ENCODE measurements around the gene CCDC47. TPM values are rescaled to one million over a fixed set of nuclear protein-coding genes. Genes with fewer than 3 reads are reported as not detected.

Gene CCDC47
- total RNA-seq, 1 experiment from 2014 or later, result 117 TPM

DNA sequence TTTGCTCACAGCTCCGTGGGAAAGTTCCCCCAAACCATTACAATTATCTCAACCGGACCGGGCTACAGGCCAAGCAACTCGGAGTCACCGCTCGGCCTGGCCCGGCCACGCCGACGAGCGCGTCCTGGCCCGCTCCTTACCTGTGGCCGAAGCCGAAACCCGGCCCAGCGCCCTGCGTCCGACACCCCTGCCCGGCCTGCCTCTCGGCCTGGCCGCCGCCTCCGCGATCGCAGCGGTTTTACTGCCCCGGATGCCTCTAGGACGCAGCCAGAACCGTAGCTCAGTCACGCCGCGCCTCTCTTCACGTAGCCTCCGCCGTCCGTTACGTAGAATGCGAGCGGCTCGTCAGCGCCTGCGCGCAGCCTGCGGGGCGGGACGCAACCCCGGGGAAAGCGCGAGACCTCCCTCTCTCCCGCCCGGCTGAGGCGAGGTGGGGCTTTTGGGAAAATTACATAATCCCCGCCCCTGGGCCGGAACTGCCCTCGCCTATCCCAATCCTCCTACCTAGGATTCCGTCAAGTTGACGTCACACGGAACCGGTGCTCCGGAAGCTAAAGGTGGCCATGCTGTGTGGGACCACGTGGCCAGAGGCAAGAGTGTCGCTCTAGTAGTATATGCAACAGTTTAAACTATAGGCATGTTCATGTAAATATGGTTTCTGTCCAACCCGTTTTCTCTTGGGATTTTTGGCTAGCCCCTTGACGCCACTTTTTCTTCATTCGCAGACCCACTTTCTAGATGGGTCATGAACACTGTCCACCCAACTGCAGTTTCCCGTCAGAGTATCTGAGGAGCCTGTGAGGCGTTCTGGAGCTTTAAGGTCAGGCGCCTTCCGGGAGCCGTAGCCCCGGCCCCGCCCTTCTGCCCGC is at the start of gene CCDC47 (continued):
- TF ChIP-seq SRF (IDR thresholded peaks at IDR 0.05; ENCODE audit: low read depth) (peak; percentile 64; the same call in 1 of the 2 replicates), POLR2AphosphoS5 (IDR thresholded peaks at IDR 0.05; ENCODE audit: low read depth, low read length) (peak; percentile 77), EGR1 (IDR thresholded peaks at IDR 0.05; ENCODE audit: low read depth) (peak; percentile 79), EZH2 (IDR thresholded peaks at IDR 0.05) (no peak), RAD21 (IDR thresholded peaks at IDR 0.05; ENCODE audit: low read depth) (no peak), TCF7L2 (IDR thresholded peaks at IDR 0.05; ENCODE audit: borderline replicate concordance, extremely low read depth, insufficient read depth, insufficient read length) (peak; percentile 73), POLR2A (IDR thresholded peaks at IDR 0.05; ENCODE audit: borderline replicate concordance, extremely low read depth, insufficient read depth, insufficient read length) (peak; percentile 69), MAX (IDR thresholded peaks at IDR 0.05) (peak; percentile 100), ZNF274 (IDR thresholded peaks at IDR 0.05; ENCODE audit: low read depth, low read length) (no peak), SIN3A (IDR thresholded peaks at IDR 0.05; ENCODE audit: low read depth) (peak; percentile 91), JUND (IDR thresholded peaks at IDR 0.05) (no peak)

DNA sequence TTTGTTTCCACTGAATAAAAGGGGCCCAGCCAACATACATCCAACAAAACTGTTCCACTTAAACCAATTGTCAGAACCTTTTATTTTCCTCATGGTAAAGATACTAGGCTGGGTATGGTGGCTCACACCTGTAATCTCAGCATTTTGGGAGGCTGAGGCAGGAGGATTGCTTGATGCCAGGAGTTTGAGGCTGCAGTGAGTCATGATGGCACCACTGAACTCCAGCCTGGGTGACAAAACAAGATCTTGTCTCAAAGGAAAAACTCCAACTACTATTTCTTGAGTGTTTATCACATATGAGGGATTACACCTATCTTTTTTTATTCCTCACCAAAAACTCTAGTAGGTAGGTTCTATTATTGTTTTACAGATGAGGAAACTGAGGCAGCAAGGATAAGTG is 49.1 kb upstream of the CCDC47 start:
- H3K9me3 ChIP-seq (ENCODE audit: control insufficient read depth in 1 of 2, insufficient read depth in 1 of 2, low read depth in 1 of 2, low read length in 2 of 2), result no peaks in the 10 kb centered on the region
- no peak overlapping the region for H3K27ac ChIP-seq (ENCODE audit: low read depth, low read length)
- H3K4me3 ChIP-seq (replicated peaks in 1 of 2; ENCODE audit: low read depth in 1 of 2, low read length in 2 of 2), result no peak overlapping the region
- H4K20me1 ChIP-seq (ENCODE audit: insufficient read depth), result peaks cover 8% of the 10 kb centered on the region; the same call in 1 of the 2 replicates
- CTCF ChIA-PET, result no interaction called here
- POLR2A ChIA-PET, result no interaction called here
- no peak overlapping the region for H2AFZ ChIP-seq (ENCODE audit: low read depth, low read length, poor library complexity, severe bottlenecking)
- no peaks in the 10 kb centered on the region for H3K9me2 ChIP-seq (ENCODE audit: insufficient read depth)
- H3K27me3 ChIP-seq (ENCODE audit: insufficient read depth, low read length), result no peaks in the 10 kb centered on the region
- peaks cover 75 to 78% of the 10 kb centered on the region in 2 experiments for H3K36me3 ChIP-seq (ENCODE audit: control insufficient read depth in 1 of 2, insufficient read depth in 2 of 2, low read length in 2 of 2)
- H3K9ac ChIP-seq (ENCODE audit: low read length), result no peak overlapping the region
- H3K79me2 ChIP-seq (ENCODE audit: insufficient read depth, low read length), result peaks cover 82% of the 10 kb centered on the region
- H3K4me1 ChIP-seq (ENCODE audit: control insufficient read depth in 1 of 2, insufficient read depth in 2 of 2, low read length in 2 of 2), result peaks cover 4 to 8% of the 10 kb centered on the region in 2 experiments; a peak in 2 of 4 replicates
- DNase-seq (ENCODE audit: low read depth, low spot score) (no peak), ATAC-seq (no peak)
- RAD21 ChIA-PET (ENCODE audit: low non-redundant PET in 1 of 2, low total read pairs in 2 of 2, uncharacterized antibody in 2 of 2, unreplicated experiment in 2 of 2), result no interaction called here
- BruUV-seq (replicated peaks), result no TSS peak
- intact Hi-C loops (cut with micrococcal nuclease), result no loop called here
- no peak overlapping the region for H3K4me2 ChIP-seq (ENCODE audit: low read length)
- TF ChIP-seq FOSL1 (IDR thresholded peaks at IDR 0.05; ENCODE audit: low read depth) (no peak), CBX3 (IDR thresholded peaks at IDR 0.05; ENCODE audit: low read depth) (no peak), EZH2phosphoT487 (IDR thresholded peaks at IDR 0.05; ENCODE audit: borderline replicate concordance) (no peak), MAX (IDR thresholded peaks at IDR 0.05) (no peak), RAD21 (IDR thresholded peaks at IDR 0.05; ENCODE audit: low read depth) (no peak), EZH2 (IDR thresholded peaks at IDR 0.05) (no peak), POLR2AphosphoS5 (IDR thresholded peaks at IDR 0.05; ENCODE audit: low read depth, low read length) (no peak), SP1 (IDR thresholded peaks at IDR 0.05; ENCODE audit: low read depth) (no peak), ZNF274 (IDR thresholded peaks at IDR 0.05; ENCODE audit: low read depth, low read length) (no peak), JUND (IDR thresholded peaks at IDR 0.05) (no peak), ELF1 (IDR thresholded peaks at IDR 0.05; ENCODE audit: borderline replicate concordance, low read depth) (no peak), CEBPB (IDR thresholded peaks at IDR 0.05; ENCODE audit: low read depth) (no peak), YY1 (IDR thresholded peaks at IDR 0.05; ENCODE audit: extremely low read depth, insufficient replicate concordance, low read depth, low read length) (no peak)
- TF ChIP-seq, protein P1, sequence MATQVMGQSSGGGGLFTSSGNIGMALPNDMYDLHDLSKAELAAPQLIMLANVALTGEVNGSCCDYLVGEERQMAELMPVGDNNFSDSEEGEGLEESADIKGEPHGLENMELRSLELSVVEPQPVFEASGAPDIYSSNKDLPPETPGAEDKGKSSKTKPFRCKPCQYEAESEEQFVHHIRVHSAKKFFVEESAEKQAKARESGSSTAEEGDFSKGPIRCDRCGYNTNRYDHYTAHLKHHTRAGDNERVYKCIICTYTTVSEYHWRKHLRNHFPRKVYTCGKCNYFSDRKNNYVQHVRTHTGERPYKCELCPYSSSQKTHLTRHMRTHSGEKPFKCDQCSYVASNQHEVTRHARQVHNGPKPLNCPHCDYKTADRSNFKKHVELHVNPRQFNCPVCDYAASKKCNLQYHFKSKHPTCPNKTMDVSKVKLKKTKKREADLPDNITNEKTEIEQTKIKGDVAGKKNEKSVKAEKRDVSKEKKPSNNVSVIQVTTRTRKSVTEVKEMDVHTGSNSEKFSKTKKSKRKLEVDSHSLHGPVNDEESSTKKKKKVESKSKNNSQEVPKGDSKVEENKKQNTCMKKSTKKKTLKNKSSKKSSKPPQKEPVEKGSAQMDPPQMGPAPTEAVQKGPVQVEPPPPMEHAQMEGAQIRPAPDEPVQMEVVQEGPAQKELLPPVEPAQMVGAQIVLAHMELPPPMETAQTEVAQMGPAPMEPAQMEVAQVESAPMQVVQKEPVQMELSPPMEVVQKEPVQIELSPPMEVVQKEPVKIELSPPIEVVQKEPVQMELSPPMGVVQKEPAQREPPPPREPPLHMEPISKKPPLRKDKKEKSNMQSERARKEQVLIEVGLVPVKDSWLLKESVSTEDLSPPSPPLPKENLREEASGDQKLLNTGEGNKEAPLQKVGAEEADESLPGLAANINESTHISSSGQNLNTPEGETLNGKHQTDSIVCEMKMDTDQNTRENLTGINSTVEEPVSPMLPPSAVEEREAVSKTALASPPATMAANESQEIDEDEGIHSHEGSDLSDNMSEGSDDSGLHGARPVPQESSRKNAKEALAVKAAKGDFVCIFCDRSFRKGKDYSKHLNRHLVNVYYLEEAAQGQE (IDR thresholded peaks at IDR 0.05; ENCODE audit: low read depth), result no peak
- TF ChIP-seq, protein P2, sequence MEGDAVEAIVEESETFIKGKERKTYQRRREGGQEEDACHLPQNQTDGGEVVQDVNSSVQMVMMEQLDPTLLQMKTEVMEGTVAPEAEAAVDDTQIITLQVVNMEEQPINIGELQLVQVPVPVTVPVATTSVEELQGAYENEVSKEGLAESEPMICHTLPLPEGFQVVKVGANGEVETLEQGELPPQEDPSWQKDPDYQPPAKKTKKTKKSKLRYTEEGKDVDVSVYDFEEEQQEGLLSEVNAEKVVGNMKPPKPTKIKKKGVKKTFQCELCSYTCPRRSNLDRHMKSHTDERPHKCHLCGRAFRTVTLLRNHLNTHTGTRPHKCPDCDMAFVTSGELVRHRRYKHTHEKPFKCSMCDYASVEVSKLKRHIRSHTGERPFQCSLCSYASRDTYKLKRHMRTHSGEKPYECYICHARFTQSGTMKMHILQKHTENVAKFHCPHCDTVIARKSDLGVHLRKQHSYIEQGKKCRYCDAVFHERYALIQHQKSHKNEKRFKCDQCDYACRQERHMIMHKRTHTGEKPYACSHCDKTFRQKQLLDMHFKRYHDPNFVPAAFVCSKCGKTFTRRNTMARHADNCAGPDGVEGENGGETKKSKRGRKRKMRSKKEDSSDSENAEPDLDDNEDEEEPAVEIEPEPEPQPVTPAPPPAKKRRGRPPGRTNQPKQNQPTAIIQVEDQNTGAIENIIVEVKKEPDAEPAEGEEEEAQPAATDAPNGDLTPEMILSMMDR (IDR thresholded peaks at IDR 0.05 in 2 of 3, conservative IDR thresholded peaks at IDR 0.05 in 1 of 3; ENCODE audit: borderline replicate concordance in 1 of 3, insufficient read depth in 1 of 3, low read depth in 2 of 3, low read length in 2 of 3), result no peak
